KMS-11 (cell line): ENCODE data around the gene LPIN2.

Experiments used
- H2AFZ ChIP-seq: fragments of 200-600 bp; sonication (generic); 2 replicates; pipeline ENCODE4 v1.6.1; 2016; ENCODE audit warnings: antibody characterized with exemption, mixed run types, low read depth
- H3K27ac ChIP-seq: fragments of 200-600 bp; sonication (generic); 2 replicates; pipeline ENCODE4 v1.6.1; 2016; ENCODE audit warnings: mild to moderate bottlenecking, mixed run types
- H3K27me3 ChIP-seq: fragments of 200-600 bp; sonication (generic); 2 replicates; pipeline ENCODE4 v1.6.1; 2017; ENCODE audit warnings: mild to moderate bottlenecking, low read depth, mixed run types, moderate library complexity; ENCODE audit not compliant: insufficient read depth
- H3K36me3 ChIP-seq: fragments of 200-600 bp; sonication (generic); 2 replicates; pipeline ENCODE4 v1.6.1; 2017; ENCODE audit warnings: mild to moderate bottlenecking, mixed run types; ENCODE audit not compliant: insufficient read depth
- H3K4me1 ChIP-seq: fragments of 200-600 bp; sonication (generic); 2 replicates; pipeline ENCODE4 v1.6.1; 2016; ENCODE audit warnings: mild to moderate bottlenecking, low read depth, mixed run types; ENCODE audit not compliant: poor library complexity, severe bottlenecking
- H3K4me2 ChIP-seq: fragments of 200-600 bp; sonication (generic); 2 replicates; pipeline ENCODE4 v1.7.0; 2016; ENCODE audit warnings: mild to moderate bottlenecking, mixed run types
- H3K4me3 ChIP-seq: fragments of 200-600 bp; sonication (generic); IDR thresholded peaks from 2 replicates; pipeline ENCODE4 v1.6.1; 2017; ENCODE audit warnings: low read depth, low read length, mixed read lengths; ENCODE audit not compliant: insufficient read depth
- H3K79me2 ChIP-seq: fragments of 200-600 bp; sonication (generic); 2 replicates; pipeline ENCODE4 v1.6.1; 2016; ENCODE audit warnings: low read depth, mixed run types; ENCODE audit not compliant: insufficient read depth
- H3K9ac ChIP-seq: fragments of 200-600 bp; sonication (generic); 2 replicates; pipeline ENCODE4 v1.6.1; 2016; ENCODE audit warnings: mild to moderate bottlenecking, mixed run types
- H4K20me1 ChIP-seq: fragments of 200-600 bp; sonication (generic); 2 replicates; pipeline ENCODE4 v1.6.1; 2016; ENCODE audit warnings: mild to moderate bottlenecking, mixed run types; ENCODE audit not compliant: insufficient read depth
- TF ChIP-seq, protein P1 (sequence below): fragments of 200-600 bp; sonication (generic); conservative IDR thresholded peaks from 2 replicates; pipeline ENCODE4 v1.6.1; 2017; ENCODE audit warnings: low read depth, mild to moderate bottlenecking, antibody characterized with exemption, low read length, moderate library complexity, mixed read lengths

The LPIN2 gene

GRCh38 chr18:3059272-3059671 is 46.3 kb upstream of the LPIN2 start:
- TF ChIP-seq, protein P1, sequence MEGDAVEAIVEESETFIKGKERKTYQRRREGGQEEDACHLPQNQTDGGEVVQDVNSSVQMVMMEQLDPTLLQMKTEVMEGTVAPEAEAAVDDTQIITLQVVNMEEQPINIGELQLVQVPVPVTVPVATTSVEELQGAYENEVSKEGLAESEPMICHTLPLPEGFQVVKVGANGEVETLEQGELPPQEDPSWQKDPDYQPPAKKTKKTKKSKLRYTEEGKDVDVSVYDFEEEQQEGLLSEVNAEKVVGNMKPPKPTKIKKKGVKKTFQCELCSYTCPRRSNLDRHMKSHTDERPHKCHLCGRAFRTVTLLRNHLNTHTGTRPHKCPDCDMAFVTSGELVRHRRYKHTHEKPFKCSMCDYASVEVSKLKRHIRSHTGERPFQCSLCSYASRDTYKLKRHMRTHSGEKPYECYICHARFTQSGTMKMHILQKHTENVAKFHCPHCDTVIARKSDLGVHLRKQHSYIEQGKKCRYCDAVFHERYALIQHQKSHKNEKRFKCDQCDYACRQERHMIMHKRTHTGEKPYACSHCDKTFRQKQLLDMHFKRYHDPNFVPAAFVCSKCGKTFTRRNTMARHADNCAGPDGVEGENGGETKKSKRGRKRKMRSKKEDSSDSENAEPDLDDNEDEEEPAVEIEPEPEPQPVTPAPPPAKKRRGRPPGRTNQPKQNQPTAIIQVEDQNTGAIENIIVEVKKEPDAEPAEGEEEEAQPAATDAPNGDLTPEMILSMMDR, result no peak
- Histone ChIP-seq H3K4me2 (no peak overlapping the region), H2AFZ (no peak overlapping the region), H3K27me3 (no peaks in the 10 kb centered on the region), H3K4me1 (peaks cover 24% of the 10 kb centered on the region), H3K79me2 (no peaks in the 10 kb centered on the region), H3K27ac (no peak overlapping the region), H3K9ac (no peak overlapping the region), H4K20me1 (no peaks in the 10 kb centered on the region), H3K4me3 (no peak overlapping the region), H3K36me3 (no peaks in the 10 kb centered on the region)

DNA sequence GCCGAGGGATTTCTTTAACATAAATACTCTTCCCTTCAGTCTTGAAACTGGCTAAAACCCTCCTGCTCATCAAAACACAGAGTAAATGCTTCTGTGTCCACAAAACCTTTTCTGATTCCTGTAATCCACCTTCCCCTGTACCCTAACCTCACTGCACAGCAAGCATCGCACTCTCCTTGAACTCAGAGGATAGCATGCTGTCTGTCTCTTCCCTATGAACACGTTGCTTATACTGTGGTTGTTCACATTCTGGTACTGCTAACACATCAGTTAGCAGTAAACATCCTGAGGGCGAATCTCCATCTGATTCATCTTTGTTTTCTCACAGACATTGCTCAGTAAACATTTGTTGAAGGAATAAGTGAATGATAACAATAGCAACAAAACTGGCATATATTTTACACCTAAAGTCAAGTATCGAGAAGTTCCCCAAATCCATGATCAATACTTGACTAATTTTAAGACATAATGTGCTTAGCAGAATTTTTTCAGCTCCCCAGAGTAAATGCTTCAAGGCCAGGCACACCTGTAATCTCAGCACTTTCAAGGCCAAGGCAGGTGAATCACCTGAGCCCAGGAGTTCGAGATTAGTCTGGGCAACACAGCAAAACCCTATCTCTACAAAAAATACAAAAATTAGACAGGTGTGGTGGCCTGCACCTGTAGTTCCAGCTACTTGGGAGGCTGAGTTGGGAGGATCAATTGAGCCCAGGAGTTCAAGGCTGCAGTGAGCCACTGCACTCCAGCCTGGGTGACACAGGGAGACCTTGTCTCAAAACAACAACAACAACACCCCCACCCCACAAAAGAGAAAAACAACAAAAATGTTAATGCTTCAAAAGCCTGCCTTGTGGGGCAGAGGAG is 45.6 kb upstream of the LPIN2 start:
- Histone ChIP-seq H4K20me1 (no peaks in the 10 kb centered on the region), H2AFZ (no peak overlapping the region), H3K36me3 (no peaks in the 10 kb centered on the region), H3K4me3 (no peak overlapping the region), H3K27me3 (no peaks in the 10 kb centered on the region), H3K9ac (no peak overlapping the region), H3K27ac (no peak overlapping the region), H3K79me2 (no peaks in the 10 kb centered on the region), H3K4me2 (no peak overlapping the region), H3K4me1 (peaks cover 24% of the 10 kb centered on the region)
- TF ChIP-seq, protein P1, result no peak

DNA sequence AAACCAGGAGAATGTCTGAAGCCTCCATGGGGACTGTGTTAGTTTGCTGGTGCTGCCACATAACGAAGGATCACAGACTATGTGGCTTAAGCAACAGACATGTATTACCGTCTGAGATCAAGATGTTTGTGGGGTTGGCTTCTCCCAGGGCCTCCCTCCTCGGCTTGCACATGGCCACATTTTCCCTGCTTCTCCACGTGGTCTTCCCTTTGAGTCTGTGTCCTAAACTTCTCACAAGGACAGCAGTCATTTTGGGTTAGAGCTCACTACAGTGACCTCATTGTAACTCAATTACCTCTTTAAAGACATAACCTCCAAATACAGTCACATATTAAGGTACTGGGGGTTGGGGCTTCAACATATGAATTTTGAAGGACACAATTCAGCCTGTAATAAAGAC is 44.6 kb upstream of the LPIN2 start:
- Histone ChIP-seq H3K36me3 (no peaks in the 10 kb centered on the region), H3K27ac (no peak overlapping the region), H3K9ac (no peak overlapping the region), H3K4me1 (peaks cover 16% of the 10 kb centered on the region), H3K4me3 (no peak overlapping the region), H4K20me1 (no peaks in the 10 kb centered on the region), H2AFZ (no peak overlapping the region), H3K79me2 (no peaks in the 10 kb centered on the region), H3K4me2 (no peak overlapping the region), H3K27me3 (no peaks in the 10 kb centered on the region)
- TF ChIP-seq, protein P1, result no peak

GRCh38 chr18:3056311-3056710 is 43.4 kb upstream of the LPIN2 start:
- Histone ChIP-seq H3K4me3 (no peak overlapping the region), H2AFZ (no peak overlapping the region), H4K20me1 (no peaks in the 10 kb centered on the region), H3K9ac (no peak overlapping the region), H3K27ac (no peak overlapping the region), H3K4me2 (no peak overlapping the region), H3K36me3 (no peaks in the 10 kb centered on the region), H3K79me2 (no peaks in the 10 kb centered on the region), H3K4me1 (peaks cover 5% of the 10 kb centered on the region), H3K27me3 (no peaks in the 10 kb centered on the region)
- TF ChIP-seq, protein P1, result no peak
